ENCODE data around the gene PPP4R2. TPM values are rescaled to one million over a fixed set of nuclear protein-coding genes. Genes with fewer than 3 reads are reported as not detected.

PPP4R2 gene
- total RNA-seq, 1 donor from 2014 or later: 24.3 TPM

DNA sequence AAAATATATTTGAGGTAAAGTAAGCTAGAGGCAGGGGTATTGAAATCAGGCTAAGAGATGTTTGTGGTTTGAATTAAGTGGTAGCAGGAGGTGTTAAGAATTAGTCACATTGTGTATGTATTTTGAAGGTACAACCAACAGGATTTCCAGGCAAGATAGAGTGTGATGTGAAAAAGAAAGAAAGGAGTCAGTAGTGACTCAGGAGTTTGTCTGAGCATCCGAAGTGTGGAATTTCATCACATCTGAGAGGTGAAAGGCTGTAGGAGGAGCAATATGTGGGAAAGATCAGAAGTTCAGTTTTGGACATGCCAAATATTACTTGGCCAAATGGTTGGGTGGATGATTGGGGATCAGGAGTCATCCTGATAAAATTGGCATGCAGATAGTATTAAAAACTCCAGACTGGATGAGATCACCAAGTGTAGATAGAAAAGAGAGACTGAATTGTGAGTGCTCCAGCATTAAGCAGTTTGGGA, 32.7 kb downstream of the PPP4R2 start:
- no peaks in the 10 kb centered on the region for H3K9me3 ChIP-seq
- no peaks in the 10 kb centered on the region for H3K36me3 ChIP-seq
- no peak for DNase-seq (ENCODE audit: extremely low spot score in 2 of 2)
- H3K27me3 ChIP-seq: no peaks in the 10 kb centered on the region
- intact Hi-C loops (cut with DNase I): no loop called here
- TF ChIP-seq, protein P1, sequence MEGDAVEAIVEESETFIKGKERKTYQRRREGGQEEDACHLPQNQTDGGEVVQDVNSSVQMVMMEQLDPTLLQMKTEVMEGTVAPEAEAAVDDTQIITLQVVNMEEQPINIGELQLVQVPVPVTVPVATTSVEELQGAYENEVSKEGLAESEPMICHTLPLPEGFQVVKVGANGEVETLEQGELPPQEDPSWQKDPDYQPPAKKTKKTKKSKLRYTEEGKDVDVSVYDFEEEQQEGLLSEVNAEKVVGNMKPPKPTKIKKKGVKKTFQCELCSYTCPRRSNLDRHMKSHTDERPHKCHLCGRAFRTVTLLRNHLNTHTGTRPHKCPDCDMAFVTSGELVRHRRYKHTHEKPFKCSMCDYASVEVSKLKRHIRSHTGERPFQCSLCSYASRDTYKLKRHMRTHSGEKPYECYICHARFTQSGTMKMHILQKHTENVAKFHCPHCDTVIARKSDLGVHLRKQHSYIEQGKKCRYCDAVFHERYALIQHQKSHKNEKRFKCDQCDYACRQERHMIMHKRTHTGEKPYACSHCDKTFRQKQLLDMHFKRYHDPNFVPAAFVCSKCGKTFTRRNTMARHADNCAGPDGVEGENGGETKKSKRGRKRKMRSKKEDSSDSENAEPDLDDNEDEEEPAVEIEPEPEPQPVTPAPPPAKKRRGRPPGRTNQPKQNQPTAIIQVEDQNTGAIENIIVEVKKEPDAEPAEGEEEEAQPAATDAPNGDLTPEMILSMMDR (IDR thresholded peaks at IDR 0.05): no peak
- TF ChIP-seq POLR2A (IDR thresholded peaks at IDR 0.05) (no peak), POLR2AphosphoS5 (IDR thresholded peaks at IDR 0.05; ENCODE audit: insufficient read depth in 1 of 2, low read depth in 1 of 2) (no peak)
- H3K4me3 ChIP-seq: no peak overlapping the region
- H3K27ac ChIP-seq: no peak overlapping the region
- H3K4me1 ChIP-seq: peaks cover 62% of the 10 kb centered on the region

DNA sequence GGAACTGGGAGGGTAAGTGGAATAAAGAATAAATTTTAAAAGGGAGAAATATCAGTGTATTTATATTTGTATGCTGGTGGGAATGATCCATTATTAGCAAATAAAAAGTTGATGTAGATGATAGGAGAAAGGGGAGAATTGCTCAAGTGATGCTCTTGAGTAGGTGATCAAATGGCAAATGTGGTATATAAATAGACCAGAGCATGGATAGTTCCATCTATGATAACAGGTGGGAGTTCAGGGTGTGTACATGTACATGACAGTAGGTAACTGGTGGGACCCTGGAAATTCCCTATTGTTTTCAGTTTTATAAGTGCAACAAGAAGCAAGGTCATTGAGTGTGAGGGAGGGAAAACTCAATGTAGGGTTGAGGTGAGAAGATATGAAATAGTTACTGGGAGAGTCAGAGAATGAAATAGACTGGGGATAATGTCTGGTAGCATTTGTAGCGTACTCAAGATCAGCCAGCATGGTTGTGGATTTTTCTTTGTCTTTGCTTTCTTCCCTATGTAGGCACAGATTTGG, 33.5 kb downstream of the PPP4R2 start:
- intact Hi-C loops (cut with DNase I): no loop called here
- TF ChIP-seq, protein P1 (IDR thresholded peaks at IDR 0.05): no peak
- TF ChIP-seq POLR2A (IDR thresholded peaks at IDR 0.05) (no peak), POLR2AphosphoS5 (IDR thresholded peaks at IDR 0.05; ENCODE audit: insufficient read depth in 1 of 2, low read depth in 1 of 2) (no peak)
- no peaks in the 10 kb centered on the region for H3K36me3 ChIP-seq
- no peaks in the 10 kb centered on the region for H3K9me3 ChIP-seq
- no peak for DNase-seq (ENCODE audit: extremely low spot score in 2 of 2)
- peaks cover 56% of the 10 kb centered on the region for H3K4me1 ChIP-seq
- no peak overlapping the region for H3K27ac ChIP-seq
- H3K27me3 ChIP-seq: no peaks in the 10 kb centered on the region
- H3K4me3 ChIP-seq: no peak overlapping the region

DNA sequence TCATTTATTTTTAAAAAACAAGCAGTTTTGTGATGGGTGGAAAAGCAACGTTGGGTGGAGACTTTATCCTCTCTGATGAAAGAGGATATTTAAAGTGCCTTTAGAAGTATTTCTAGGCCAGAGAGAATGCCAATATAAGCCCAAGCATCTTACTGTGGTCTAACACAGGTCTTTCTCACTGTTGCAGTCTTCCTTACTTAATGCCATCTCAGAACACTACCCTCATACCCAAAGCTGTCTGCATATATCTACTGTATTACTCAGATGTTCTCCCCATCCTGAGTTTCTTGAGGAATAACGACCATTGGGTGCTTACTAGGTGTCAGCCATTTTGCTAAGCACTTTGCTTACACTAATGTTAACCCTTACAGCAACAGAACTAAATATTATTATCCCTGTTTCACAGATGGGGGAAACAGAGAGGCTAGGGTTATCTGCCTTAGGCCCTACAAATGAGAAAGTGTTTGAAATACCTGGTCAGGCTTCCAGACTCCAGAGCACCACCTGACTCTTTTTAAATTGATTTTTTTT, 35.0 kb downstream of the PPP4R2 start:
- no peaks in the 10 kb centered on the region for H3K9me3 ChIP-seq
- H3K36me3 ChIP-seq: no peaks in the 10 kb centered on the region
- no peaks in the 10 kb centered on the region for H3K27me3 ChIP-seq
- TF ChIP-seq POLR2A (IDR thresholded peaks at IDR 0.05) (no peak), POLR2AphosphoS5 (IDR thresholded peaks at IDR 0.05; ENCODE audit: insufficient read depth in 1 of 2, low read depth in 1 of 2) (no peak)
- TF ChIP-seq, protein P1 (IDR thresholded peaks at IDR 0.05): no peak
- DNase-seq (ENCODE audit: extremely low spot score in 2 of 2): no peak
- H3K4me3 ChIP-seq: no peak overlapping the region
- no peak overlapping the region for H3K27ac ChIP-seq
- intact Hi-C loops (cut with DNase I): no loop called here
- peaks cover 59% of the 10 kb centered on the region for H3K4me1 ChIP-seq

DNA sequence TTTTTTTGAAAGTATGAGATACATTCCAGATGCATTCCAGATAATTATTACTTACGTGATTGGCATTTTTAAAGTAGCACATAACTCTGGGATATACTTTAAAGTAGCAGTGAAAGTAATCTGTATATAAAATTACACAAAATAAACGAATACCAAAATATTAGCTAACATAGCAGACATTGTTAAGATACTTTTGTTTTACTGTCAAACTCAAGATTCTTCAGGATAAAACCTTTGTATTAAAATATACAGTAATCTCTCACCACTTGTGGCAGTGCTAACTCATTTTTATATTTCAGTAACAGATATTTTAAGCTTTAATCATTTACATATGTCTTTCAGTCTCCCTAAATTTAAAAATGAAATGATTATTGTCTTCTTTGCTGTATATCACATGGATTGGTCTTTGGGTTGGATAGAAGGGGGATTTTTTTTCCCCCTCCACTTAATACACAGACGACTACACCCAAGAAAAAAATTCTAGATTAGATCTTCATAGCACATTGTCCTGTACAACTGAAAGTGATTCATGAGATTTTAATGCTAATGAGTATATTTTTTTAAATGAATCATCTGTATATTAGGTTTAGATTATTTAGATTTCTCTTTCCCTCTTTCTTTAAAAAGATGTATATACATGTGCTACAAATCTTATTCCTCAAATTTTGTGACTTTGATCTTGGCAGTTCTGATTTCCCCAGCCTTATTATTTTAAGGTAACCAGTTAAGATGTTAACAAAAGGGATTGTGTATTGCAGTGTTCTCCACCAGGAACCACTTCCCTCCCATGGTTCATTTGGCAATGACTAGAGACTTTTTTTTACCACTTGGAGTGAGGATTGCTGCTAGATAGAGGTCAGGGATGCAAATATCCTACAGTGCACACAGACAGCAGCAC, 40.3 kb downstream of the PPP4R2 start:
- H3K27me3 ChIP-seq: no peaks in the 10 kb centered on the region
- H3K27ac ChIP-seq: no peak overlapping the region
- no peaks in the 10 kb centered on the region for H3K36me3 ChIP-seq
- intact Hi-C loops (cut with DNase I): no loop called here
- peaks cover 59% of the 10 kb centered on the region for H3K4me1 ChIP-seq
- no peaks in the 10 kb centered on the region for H3K9me3 ChIP-seq
- TF ChIP-seq, protein P1 (IDR thresholded peaks at IDR 0.05): no peak
- TF ChIP-seq POLR2AphosphoS5 (IDR thresholded peaks at IDR 0.05; ENCODE audit: insufficient read depth in 1 of 2, low read depth in 1 of 2): no peak
- no peak for TF ChIP-seq POLR2A (IDR thresholded peaks at IDR 0.05)
- H3K4me3 ChIP-seq: no peak overlapping the region
- DNase-seq (ENCODE audit: extremely low spot score in 2 of 2): no peak
